Measurements from ENCODE around the gene TMEM235.
A peak's percentile ranks its signal among the peaks of the same experiment; 100 is the strongest.

TMEM235 gene

GRCh38 chr17:78268191-78268874 lies 36.9 kb downstream of the TMEM235 start:
- DNase-seq (ENCODE audit: low read depth in 1 of 2, low spot score in 1 of 2), result no peak
- in situ Hi-C loops (cut with HindIII; ENCODE audit: low pct_unique_long_range_greater_than_20kb, low sequenced_read_pairs), result no loop called here
- TF ChIP-seq JUND (IDR thresholded peaks at IDR 0.05; ENCODE audit: low read depth), result no peak

GRCh38 chr17:78268951-78269905 lies 37.8 kb downstream of the TMEM235 start:
- in situ Hi-C loops (cut with HindIII; ENCODE audit: low pct_unique_long_range_greater_than_20kb, low sequenced_read_pairs), result no loop called here
- TF ChIP-seq JUND (IDR thresholded peaks at IDR 0.05; ENCODE audit: low read depth), result no peak
- no peak for DNase-seq (ENCODE audit: low read depth in 1 of 2, low spot score in 1 of 2)

GRCh38 chr17:78269955-78270381 lies 38.5 kb downstream of the TMEM235 start:
- TF ChIP-seq JUND (IDR thresholded peaks at IDR 0.05; ENCODE audit: low read depth), result no peak
- DNase-seq (ENCODE audit: low read depth in 1 of 2, low spot score in 1 of 2), result no peak
- in situ Hi-C loops (cut with HindIII; ENCODE audit: low pct_unique_long_range_greater_than_20kb, low sequenced_read_pairs), result no loop called here

- no peak for DNase-seq (ENCODE audit: low read depth in 1 of 2, low spot score in 1 of 2)
- no peak for TF ChIP-seq JUND (IDR thresholded peaks at IDR 0.05; ENCODE audit: low read depth)
- in situ Hi-C loops (cut with HindIII; ENCODE audit: low pct_unique_long_range_greater_than_20kb, low sequenced_read_pairs), result no loop called here
Observed at GRCh38 chr17:78271419-78272170, 40.2 kb downstream of the TMEM235 start.

GRCh38 chr17:78272181-78272913 lies 40.9 kb downstream of the TMEM235 start:
- in situ Hi-C loops (cut with HindIII; ENCODE audit: low pct_unique_long_range_greater_than_20kb, low sequenced_read_pairs), result no loop called here

GRCh38 chr17:78272914-78273258 lies 41.5 kb downstream of the TMEM235 start:
- DNase-seq (ENCODE audit: low read depth in 1 of 2, low spot score in 1 of 2), result no peak
- in situ Hi-C loops (cut with HindIII; ENCODE audit: low pct_unique_long_range_greater_than_20kb, low sequenced_read_pairs), result no loop called here
- TF ChIP-seq JUND (IDR thresholded peaks at IDR 0.05; ENCODE audit: low read depth), result no peak

More at GRCh38 chr17:78272181-78272913, 40.9 kb downstream of the TMEM235 start:
- TF ChIP-seq JUND (IDR thresholded peaks at IDR 0.05; ENCODE audit: low read depth), result no peak
- peak in 1 of 2 experiments; percentile 81 for DNase-seq (ENCODE audit: low read depth in 1 of 2, low spot score in 1 of 2)

GRCh38 chr17:78273813-78274212 lies 42.4 kb downstream of the TMEM235 start:
- in situ Hi-C loops (cut with HindIII; ENCODE audit: low pct_unique_long_range_greater_than_20kb, low sequenced_read_pairs), result no loop called here
- DNase-seq (ENCODE audit: low read depth in 1 of 2, low spot score in 1 of 2), result no peak
- no peak for TF ChIP-seq JUND (IDR thresholded peaks at IDR 0.05; ENCODE audit: low read depth)

GRCh38 chr17:78275355-78275754 lies 43.9 kb downstream of the TMEM235 start:
- DNase-seq (ENCODE audit: low read depth in 1 of 2, low spot score in 1 of 2), result no peak
- in situ Hi-C loops (cut with HindIII; ENCODE audit: low pct_unique_long_range_greater_than_20kb, low sequenced_read_pairs), result no loop called here
- TF ChIP-seq JUND (IDR thresholded peaks at IDR 0.05; ENCODE audit: low read depth), result no peak

- in situ Hi-C loops (cut with HindIII; ENCODE audit: low pct_unique_long_range_greater_than_20kb, low sequenced_read_pairs), result no loop called here
- DNase-seq (ENCODE audit: low read depth in 1 of 2, low spot score in 1 of 2), result no peak
- TF ChIP-seq JUND (IDR thresholded peaks at IDR 0.05; ENCODE audit: low read depth), result no peak
Observed at GRCh38 chr17:78276098-78276887, 44.9 kb downstream of the TMEM235 start.

GRCh38 chr17:78278139-78278741 lies 46.8 kb downstream of the TMEM235 start:
- in situ Hi-C loops (cut with HindIII; ENCODE audit: low pct_unique_long_range_greater_than_20kb, low sequenced_read_pairs), result no loop called here
- no peak for DNase-seq (ENCODE audit: low read depth in 1 of 2, low spot score in 1 of 2)
- no peak for TF ChIP-seq JUND (IDR thresholded peaks at IDR 0.05; ENCODE audit: low read depth)

Measured in T47D (cell line).